ENCODE measurements around the gene CAMK2N2. TPM values are rescaled to one million over a fixed set of nuclear protein-coding genes. Genes with fewer than 3 reads are reported as not detected.
"Not testable (repeated sequence)": the region's sequence is repeated elsewhere in the genome, so short reads cannot be mapped to it uniquely, and the experiment has no call there.

Gene CAMK2N2
- total RNA-seq, 1 donor from 2014 or later: 3.4 TPM

DNA sequence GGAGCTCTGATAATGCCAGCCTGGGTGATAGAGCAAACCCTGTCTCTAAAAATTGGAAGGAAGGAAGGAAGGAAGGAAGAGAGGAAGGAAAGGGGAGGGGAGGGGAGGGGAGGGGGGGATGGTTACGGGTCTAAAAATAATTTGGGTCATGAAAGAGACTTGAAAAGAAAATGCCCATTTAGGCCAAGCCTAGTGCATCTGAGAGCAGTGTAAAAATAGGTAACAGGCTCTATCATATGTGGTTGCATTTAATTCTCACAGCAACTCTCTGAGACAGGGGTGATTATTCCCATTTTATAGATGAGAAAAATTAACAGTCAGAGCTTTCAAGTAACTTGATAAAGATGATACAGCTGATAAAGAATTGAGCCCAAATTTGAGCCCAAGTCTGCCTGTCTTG lies 10.9 kb upstream of the CAMK2N2 start:
- no peak for DNase-seq

DNA sequence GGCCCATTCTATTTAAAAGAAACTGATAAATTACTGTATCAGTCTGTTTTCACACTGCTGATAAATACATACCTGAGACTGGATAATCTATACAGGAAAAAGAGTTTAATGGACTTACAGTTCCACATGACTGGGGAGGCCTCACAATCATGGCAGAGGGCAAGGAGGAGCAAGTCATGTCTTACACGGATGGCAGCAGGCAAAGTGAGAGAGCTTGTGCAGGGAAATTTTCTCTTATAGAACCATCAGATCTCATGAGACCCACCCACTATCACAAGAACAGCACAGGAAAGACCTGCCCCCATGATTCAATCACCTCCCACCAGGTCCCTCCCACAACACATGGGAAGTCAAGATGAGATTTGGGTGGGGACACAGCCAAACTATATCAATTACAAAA lies 5.9 kb upstream of the CAMK2N2 start:
- DNase-seq: not testable (repeated sequence)

DNA sequence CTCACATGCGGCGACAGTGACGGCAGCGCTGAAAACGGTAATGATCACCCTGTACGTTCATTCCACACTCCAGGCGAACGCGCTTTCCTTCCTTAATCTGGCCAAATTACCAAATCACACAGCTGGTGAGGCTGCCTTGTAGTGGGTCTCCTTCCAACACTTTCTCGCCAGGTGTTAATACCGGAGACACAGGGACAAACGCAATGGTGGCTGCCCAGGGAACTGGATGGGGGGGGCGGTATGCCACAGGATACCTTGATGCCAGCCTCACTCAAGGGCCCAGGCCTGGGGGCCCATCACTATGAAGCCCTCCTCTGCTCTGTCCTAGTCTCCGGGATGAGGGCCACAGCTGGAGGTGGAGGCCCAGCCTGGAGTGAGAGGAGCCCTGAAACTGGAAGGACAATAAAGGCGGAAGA lies 1.4 kb upstream of the CAMK2N2 start:
- no peak for DNase-seq

DNA sequence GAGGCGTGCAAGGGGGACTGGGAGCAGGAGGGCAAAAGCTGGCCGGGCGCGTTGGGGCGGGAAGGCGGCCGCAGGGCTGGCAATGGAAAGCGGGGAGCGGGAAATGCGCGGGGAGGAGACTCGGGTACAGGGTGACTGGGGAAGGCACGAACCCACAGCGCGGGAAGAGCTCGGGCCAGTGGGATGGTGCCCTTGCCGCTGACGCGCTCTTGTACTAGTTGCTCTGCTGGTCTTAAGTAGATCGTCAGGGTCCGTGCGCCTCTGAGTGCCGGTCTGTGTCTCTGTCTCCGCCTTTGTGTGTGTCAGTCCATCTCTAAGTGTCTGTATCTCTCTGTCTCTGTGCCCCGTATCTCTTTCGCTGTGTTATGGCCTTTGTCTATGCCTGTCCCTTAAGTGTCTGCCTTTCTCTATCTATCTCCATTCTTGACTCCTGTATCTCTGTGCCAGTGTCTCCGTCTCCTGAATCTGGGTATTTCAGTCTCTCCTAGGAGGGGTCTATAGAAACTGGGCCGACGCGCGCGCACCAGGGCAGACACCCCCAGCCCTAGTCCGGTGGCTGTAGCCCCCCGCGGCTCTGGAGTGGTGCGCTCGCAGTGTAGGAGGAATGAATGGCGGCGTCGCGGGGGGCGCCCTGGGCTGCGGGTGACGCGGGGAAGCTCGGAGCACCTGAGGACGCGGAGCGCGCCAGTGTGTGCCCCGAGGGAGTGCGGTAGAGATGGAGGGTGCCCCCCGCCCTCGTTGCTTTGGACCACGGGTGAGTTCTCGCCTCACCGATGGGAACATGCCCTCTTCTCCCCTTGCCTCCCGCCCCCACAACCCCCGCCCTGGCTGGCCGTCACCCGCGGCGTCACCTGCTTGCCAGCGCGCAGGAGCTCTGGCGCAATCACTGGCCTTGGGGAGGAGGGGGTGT lies 756 bp upstream of the CAMK2N2 start:
- DNase-seq: no peak

DNA sequence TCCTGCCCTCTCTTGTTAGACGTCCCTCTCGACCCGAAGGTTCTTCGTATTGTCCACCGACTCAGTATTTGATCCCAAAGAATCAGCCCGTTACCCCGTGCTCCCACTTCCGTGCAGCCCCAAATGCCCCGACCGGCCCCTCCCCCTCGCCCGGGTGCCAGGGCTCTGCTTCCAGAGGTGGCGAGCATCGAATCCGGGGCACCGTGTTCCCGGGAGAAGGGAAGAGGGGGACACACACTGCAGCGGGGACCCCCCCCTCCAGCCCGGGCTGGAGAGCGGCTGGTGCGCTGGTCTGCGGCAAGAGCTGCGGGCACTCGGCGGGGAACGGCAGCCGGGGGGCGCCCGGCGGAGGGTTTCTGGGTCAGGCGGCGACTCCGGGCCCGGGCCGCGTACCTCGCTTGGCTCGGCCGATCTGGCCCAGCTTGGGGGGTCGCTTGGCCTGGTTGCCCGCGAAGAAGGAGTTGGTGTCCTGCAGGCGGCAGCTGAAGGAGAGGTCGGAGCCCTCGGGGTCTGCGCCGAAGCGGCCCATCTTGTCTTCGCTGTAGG lies 556 bp downstream of the CAMK2N2 start:
- no peak for DNase-seq

DNA sequence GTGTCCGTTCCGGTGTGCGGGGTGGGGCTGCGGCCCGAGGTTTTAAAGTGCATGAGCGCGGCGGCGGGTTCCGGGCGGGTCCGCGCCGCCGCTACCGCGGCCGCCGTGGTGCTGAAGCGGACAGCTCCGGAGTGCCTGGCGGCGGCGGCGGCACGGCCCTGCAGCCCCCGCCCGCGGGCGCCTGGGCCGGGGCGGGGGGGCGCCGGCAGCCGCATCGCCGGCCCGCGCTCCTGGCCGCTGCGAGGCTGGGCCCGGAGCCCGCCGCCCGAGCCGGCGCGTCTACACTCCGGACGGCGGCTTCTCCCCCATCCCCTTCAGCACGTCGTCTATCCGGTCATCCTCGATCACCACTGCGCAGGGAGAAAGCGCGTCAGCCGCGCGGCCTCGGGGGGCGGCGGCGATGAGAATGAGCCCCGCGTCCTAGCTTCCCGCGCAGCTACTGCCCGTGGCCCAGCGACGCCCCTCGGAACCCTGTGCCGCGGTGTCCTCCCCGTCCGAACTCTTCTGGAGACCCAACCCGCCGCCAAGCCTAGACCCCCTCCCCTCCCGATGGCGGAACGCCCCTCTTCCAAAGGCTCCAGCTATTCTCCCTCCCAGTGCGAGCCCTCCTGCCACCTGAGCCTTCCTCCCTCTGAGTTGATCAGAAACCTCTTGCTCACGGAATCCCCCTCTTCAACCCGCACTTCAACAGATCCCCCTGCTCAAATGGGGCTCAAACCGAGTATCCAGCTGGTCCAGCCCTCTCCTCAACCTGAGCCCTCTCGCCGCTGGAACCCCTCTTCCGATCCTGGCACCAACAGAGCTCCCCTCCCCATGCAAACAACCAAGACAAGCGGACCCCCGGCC lies 1.3 kb downstream of the CAMK2N2 start:
- DNase-seq: no peak

DNA sequence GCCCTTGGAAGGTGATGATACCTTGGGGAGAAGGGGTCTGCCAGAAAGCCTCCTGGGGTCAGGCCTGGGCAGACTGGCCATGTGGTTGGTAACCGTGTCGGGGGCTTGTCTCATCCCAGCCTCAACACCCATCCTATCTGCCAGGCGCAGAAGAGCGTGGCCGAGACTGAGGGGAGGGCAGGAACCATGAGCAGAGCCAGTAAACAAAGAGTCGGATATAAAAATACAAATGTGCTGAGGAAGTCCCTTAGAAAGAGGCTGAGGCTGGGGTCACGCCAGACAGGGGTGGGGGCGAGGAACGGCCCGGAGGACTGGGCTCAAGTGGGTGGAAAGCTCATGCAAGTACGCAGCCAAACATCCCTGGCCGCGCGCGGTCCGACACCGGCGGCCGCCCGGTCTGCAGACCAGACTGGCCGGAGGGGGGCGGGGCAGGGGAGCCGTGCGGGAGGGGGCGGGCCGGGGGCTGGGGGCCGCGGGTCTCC lies 1.9 kb downstream of the CAMK2N2 start:
- DNase-seq: no peak

DNA sequence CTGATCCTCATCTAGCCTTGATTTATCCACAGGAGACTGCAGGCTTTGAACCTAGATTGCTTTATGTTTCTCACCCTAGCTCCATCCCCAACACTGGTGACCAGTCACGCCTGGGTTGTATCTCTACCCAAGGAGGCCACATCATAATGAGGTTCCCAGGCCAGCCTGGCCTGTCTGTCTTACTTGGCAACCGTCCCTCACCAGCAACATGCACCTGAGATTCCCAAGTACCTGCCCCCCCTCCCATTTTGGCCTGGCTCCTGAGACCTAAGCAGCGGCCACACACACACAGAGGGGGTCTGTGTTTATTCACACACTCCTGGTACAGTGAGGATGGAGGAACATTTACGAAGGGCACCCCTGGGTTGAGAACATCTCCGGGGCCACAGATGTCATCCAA lies 2.4 kb downstream of the CAMK2N2 start:
- no peak for DNase-seq

DNA sequence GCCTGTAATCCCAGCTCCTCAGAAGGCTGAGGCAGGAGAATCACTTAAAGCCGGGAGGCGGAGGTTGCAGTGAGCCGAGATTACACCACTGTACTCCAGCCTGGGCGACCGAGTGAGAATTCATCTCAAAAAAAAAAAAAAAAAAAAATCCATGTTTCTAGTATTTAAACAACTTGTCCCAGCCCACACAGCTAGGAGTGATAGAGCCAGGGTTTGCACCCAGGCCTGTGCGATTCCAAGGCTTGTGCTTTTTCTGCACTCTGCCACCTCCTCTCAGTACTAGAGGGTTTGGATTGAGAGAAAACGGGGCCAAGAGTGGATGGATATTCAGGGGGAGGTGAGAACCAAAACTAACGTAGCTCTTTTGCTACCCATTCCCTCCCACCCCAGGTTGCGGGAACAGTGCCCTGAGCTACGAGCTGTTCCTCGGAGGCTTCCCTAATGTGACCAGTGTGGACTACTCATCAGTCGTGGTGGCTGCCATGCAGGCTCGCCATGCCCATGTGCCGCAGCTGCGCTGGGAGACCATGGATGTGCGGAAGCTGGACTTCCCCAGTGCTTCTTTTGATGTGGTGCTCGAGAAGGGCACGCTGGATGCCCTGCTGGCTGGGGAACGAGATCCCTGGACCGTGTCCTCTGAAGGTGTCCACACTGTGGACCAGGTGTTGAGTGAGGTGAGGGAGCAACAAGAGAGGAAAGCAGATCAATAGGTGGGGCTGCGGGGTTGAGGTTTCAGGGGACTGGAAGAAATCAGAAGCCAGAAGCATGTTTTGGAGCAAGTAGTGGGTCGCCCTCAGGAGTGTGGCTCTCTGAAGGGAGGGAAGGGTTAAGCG lies 4.1 kb downstream of the CAMK2N2 start:
- DNase-seq: no peak

DNA sequence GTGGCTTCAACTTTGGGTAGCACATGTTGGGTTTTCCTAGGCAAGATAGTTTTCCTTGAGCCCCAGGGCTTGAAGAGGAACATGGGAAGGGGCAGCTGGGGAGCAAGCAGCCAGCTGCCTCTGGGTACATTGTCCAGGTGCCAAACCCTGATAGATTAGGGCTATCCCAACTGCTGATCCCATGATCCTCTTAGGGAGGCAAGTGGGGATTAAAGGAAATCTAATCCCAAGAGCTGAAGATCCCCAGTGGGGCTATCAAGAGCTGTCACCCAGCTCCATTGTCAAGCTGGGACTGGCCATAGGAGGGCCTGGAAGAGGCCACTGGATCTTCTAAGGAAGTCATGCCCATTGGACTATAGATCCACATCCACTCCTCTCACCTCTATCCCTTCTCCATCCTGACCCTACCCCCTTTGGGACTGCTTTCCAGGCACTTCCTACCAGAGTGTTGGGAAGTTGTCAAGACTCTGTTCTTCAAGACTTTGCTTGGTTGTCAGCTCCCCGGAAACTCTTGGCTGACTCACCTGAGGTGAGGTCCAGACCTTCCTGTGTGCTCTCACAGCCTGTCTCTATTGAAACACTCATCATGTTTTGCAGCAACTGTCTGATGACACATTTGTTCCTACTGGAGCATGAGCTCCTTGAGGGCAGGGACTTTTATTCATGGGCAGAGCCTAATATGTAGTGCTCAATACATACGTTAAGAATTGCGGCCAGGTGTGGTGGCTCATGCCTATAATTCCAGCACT lies 5.9 kb downstream of the CAMK2N2 start:
- DNase-seq: no peak

DNA sequence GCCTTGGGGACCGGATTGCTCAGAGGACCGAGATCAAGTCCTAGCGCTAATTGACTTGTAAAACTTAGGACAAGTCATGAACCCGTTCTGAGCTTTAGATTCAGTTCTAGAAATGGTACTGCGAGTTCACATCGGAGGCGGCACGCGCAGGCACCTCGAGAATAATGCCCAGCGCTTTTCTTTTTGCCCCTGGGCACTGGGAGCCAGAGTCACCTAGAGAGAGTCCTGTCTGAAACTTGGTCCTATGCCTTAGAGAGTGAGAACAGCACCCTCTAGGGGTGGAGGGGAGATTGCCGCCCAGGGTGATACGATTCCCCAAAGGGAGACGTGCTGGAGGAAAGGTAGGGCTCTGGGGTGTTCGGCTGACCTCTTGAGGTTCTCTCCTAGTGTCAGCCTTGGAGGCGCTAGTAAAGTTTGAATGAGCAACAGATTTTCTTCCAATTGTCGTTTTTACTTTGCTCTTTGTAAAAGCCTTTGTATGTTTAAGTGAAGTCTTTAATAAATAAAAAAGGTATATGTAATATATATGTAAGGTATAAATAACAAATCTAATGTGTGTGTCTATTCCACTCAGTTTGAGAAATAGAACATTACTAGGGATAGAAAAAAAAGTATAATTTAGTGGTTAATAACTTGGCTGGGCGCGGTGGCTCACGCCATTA lies 11.1 kb downstream of the CAMK2N2 start:
- peak; percentile 28 for DNase-seq

DNA sequence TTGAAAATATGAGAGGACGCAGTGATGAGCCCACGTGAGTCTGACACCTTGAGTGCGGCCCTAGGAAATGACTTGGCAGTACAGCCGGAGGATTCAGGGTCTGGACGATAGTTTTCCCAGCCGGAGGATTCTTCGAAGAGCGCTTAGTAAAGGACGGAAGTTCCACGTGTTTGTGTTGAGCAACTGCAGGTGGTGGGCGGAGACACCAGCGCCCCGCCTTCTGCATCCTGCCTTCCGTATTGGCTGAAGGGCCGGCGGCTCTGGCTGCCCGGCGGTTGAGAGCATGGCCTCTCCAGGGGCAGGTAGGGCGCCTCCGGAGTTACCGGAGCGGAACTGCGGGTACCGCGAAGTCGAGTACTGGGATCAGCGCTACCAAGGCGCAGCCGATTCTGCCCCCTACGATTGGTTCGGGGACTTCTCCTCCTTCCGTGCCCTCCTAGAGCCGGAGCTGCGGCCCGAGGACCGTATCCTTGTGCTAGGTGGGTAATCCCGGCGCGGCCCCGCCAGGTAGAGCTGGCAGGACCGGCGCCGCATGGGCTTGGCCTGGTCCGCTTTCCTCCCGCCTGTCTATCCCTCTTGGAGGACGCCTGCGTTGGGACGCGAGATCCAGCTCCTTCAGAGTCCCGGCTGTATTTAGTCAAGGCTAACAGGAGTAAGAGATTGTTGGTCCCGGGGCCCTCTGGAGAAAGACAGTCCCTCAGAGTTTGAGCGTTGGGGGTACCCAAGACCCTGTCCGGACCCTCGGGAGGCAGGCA lies 11.8 kb downstream of the CAMK2N2 start, which contains the start of gene EEF1AKMT4:
TSS of gene EEF1AKMT4 (plus strand) at position 261 of the 755 bp plus-strand sequence. CDS start at position 284, 23 bp downstream.
- peak; percentile 89 for DNase-seq

DNA sequence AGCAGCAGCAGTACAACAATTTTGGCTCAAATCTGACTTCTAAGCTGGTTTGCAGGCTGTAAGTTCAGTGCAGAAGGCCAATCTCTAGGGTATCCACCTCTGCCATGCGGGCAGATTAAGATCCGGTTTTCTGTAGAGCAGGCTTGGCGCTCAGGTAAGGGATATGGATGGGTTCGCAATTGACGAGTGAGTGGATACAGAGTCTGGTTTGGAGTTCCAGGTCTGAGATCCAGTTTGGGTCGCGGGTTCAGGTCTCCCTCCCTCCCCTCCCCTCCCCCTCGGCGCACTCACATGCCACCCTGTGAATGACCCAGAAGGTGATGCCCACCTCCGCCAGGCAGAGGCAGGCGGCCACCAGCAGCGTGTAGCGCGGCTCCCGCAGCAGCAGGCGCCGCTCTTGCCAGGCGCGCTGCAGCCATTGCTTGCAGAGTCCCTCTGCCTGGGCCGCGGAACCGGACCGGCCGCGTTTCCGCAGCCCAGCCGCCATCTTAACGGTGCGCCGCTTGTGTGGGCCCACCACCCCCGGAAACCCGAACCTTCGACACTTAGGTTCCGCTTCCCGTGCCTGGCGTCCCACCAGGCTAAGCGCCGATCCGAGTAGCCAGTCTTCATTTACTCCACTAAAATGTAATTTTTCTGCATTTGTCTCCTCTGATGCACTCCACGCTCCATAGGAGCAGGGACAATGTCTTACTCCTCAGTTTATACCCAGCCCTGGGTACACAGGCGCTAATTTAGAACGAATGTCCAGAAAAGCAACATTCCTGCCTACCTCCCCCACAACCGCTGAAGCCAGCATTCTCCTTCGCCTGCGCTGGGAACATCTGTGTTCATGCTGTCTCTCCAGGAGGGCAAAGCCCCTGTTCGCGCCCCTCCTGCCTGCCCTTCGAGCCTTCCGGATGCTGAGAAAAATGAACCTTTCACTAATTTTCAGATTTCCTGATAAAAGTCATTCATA lies 12.6 kb downstream of the CAMK2N2 start, which contains the start of gene ALG3:
TSS of gene ALG3 (minus strand) at position 509 of the 958 bp plus-strand sequence. CDS start at position 487, 22 bp downstream.
- DNase-seq: peak; percentile 78

DNA sequence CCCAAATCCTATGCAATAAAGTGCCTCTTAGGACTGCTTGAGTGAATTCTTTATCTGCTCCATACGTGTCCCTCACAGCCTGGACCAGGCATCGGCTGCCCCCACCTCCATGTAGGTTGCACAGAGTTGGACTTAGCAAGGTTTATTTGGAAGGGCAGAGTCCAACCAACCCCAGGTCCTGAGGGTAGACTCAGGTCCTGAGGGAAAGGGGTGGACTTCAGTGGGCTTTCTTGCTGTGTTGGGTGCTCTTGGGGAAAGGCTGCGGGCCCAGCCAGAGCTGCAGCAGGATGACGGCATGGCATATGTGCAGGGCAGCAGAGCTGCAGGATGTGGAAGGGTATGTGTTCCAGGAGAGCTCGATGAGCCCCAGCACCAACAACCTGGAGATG lies 19.1 kb downstream of the CAMK2N2 start:
- no peak for DNase-seq

DNA sequence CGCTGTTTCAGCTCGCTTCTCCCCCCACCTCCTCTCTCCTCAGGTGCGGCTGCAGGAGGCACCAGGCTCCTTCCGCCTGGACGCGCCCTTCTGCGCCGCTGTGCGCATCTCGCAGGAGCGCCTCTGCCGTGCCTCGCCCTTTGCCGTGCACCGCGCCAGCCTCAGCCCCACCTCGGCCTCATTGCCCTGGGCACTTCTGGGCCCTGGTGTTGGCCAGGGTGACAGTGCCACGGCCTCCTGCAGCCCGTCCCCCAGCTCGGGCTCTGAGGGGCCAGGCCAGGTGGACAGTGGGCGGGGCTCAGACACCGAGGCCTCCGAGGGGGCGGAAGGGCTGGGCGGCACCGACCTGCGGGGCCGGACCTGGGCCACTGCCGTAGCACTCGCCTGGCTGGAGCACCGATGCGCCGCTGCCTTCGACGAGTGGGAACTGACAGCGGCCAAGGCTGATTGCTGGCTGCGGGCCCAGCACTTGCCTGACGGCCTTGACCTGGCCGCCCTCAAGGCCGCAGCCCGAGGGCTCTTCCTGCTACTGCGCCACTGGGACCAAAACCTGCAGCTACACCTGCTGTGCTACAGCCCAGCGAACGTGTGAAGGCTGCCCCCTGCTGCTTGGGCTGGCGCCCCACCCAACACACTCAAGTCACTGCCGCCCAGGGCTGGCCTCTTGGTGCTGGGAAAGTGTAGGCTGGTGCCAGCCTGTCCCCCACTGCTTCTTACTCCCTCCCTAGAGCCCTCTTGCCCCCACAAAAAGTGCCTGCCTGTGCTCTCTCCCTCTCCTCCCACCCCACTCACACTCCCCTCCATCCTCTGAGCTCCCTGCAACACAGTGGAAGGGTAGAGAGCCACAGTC lies 19.7 kb downstream of the CAMK2N2 start:
- no peak for DNase-seq

DNA sequence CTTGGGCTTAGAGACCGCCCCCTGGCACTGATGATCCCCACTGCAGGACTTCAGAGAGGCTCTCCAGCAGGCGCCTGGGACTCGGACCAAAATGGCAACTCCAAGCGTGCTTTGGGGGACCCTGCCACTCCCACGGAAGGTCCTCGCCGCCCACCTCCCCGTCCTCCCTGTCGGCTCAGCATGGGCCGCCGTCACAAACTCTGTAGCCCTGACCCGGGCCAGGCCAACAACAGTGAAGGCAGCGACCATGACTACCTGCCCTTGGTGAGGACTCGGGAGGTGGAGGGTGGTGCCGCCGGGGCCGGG lies 20.3 kb downstream of the CAMK2N2 start:
- DNase-seq: no peak

DNA sequence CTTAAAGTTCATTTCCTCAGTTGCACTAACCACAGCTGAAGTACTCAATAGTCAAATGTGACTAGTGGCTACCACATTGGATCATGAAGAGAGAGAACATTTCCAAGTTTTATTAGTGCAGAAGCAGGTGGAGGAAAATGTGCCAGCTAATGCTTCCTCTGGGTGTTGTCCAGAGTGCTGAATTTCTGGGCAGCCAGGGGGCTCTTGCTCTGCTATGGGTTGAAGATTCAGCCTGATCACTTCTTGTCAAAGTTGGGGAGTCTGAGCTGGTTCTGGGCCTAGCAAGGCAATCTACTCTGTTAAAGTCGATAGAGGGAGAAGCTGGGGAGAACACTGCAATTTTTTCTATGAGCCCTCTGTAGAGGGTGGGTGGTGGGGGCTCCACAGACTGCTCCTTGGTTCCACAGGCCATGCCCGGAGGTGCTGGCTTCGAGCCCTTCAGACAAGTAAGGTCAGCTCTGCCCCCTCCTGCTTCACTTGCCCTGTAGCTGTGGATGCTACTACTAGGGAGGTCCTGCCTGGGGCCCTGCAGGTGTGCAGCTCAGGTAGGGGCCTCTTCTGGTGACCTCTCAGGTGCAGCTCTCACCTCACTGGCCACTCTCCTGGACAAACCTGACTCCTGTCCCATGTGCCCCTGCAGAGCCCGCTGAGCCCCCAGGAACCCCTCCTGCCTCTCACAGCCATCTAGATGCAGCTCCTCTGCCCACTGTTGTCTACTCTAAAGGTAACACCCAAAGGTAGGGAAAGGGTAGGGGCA lies 20.8 kb downstream of the CAMK2N2 start:
- no peak for DNase-seq

Data from occipital lobe (tissue), 2 donors.